SKM-1 treated with dmso at 0.1 percent for 144 hours (cell line): ENCODE measurements around the gene TAX1BP1.

Source experiments
- DNase-seq: peaks from one replicate; lab custom pipeline; 2025; ENCODE audit not compliant: unreplicated experiment; lab: John Stamatoyannopoulos, UW

The TAX1BP1 gene

DNA sequence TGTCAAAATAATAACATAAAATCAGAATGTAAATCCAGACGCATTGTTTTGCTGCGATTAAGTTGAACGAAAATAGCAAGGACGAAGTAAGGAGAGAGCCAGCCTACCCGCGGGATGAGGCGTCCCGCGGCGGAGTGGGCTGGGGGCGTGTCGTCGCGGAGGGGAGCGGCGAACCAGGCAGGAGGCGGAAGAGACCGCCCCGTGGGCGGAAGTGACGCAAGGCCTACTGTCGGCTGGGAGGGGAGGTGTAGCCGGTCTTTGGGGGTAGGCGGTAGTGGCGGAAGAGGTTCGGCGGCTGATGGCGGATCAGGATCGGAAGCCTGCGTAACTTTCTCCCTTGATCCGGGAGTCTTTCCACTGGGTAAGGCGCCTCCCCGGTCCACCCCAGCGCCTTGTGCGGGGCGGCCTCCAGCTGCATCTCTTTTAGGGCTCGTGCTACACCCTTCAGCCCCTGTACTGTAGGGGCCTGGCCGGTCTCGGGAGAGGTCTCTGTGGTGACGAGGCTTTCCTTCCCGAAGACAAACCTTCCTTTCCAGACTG, at the start of gene TAX1BP1:
TSS of gene TAX1BP1 (plus strand) at position 254 of the 540 bp plus-strand sequence. CDS start 8,363 bp downstream, outside the sequence.
- DNase-seq = peak; percentile 92

DNA sequence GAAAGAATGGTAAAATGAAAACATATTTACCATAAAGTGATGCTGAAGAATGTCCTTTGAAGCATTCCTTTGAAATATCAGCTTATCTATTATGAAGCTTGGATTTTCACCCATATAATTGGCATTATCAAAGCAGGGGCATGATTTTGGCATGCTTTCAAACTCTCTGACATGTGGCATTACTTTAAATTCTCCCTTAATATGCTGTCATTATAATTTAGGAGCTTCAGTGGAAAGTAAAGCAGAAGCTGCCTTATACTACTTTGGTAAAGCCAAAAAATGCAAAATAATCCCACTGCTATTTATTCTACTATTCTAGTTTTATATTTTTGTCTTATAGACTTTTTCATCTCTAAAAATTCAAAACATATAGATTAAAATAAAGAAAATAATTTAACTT, 49.3 kb upstream of the TAX1BP1 start:
- no peak for DNase-seq

- peak; percentile 66 for DNase-seq
These were observed 46.2 kb upstream of the TAX1BP1 start for GRCh38 chr7:27693794-27694193.

GRCh38 chr7:27695096-27695495, 44.9 kb upstream of the TAX1BP1 start:
- no peak for DNase-seq

DNA sequence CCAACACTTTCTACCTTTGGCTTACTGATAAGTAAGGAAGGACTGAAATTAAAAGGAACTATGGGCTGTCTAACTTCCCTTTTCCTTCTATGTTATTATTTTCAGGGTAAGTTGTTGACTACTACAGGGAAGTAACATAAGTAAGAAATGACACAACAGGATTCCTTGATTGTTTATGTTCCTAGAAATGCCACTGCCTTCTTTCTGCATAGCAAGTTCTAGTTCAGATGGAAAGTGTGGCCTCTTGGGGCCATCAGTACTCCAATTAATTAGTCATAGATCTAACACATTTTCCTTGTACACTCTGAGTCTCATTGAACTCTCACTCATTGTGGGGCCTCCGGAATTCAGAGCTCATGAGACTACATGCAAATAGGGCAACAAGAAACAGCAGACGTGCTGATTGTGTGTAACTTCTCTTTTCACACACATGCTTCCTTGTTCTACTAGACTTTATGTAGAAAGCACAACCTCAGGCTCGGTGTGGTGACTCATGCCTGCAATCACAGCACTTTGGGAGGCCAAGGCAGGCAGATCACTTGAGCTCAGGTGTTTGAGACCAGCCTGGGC, 42.0 kb upstream of the TAX1BP1 start:
- DNase-seq = peak; percentile 91

DNA sequence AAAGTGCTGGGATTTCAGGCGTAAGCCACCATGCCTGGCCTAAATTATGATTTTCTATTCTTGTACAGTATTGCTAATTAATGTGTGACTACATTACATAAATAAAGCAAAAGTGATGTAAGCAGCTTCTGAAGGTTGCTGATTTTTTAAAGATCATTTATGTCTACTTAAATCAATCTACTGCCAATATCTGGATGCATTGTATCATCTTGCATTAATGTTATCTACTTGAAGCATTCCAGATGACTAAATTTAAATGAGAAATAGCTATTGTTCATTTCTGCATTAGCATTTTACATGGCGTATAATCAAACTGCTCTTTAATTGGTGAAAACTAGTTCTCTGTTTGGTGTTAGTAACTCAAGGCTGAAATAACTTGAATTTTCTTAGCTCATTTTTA, 40.2 kb upstream of the TAX1BP1 start:
- DNase-seq = no peak

DNA sequence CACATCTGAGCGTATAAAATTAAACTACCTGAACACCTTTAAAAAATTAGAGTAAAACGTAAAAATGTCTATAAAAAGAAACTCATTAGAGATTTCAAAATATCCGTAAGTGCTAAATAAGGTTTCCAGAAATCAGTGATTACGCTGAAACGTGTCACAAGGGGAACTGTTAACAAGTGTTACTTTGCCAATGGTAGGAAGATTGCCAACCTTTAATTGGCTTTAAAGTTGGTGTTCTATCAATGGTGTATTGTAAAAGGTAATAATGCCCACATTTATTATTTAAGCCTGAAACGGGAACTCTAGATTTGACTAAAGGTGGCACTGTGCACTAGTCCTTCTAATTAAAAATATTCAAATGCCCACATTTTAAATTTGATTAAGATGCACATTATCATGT, 39.5 kb upstream of the TAX1BP1 start:
- no peak for DNase-seq

DNA sequence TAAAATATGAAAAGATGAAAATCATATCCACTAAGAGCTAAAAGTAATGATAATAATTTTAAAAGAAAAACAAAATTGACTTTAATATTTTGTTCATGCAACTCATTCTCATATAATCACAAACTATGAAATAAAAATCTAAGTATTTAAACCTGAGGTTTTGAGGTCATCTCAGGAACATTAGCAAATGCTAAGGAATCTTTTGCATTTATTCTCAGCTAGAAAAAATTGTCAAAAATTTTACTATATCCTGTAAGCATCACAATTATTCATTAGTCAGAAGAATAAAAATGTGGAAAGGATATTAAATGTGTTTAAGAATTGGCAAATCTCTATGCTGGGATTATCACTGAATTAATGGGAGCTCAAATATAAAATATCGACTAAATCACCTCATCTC, 36.8 kb upstream of the TAX1BP1 start:
- no peak for DNase-seq

DNA sequence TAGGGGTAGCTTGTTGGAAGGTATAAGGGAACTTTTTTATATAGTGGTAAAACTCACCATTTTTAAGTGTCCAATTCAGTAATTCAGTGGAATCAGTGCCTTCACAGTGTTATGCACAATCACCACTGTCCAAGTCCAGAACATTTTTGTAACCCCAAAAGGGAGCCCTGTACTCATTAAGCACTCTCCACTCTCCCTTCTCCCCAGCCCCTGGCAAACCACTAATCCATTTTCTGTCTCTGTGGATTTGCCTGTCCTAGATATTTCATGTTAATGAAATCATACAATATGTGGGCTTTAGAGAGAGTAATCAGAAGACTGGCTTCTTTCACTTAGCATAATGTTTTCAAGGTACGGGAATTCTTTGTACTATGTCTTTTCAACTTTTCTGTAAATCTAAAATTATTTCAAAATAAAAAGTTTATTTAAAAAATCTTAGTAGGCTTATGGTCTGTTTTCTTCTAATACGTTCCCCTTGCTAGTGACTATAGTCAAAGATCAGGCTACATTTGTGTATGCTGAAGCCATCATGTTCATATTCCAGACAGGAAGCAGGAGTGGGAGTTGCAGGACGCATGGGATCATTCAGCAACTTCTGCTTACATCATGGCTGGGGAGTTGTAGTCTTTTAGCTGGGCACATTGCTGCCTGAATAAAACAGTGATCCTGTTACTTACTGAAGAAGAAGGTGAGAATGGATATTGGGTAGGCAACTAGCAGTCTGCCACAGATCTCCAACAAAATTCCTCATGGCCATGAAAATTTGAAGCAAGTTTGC, 35.4 kb upstream of the TAX1BP1 start:
- DNase-seq = no peak

DNA sequence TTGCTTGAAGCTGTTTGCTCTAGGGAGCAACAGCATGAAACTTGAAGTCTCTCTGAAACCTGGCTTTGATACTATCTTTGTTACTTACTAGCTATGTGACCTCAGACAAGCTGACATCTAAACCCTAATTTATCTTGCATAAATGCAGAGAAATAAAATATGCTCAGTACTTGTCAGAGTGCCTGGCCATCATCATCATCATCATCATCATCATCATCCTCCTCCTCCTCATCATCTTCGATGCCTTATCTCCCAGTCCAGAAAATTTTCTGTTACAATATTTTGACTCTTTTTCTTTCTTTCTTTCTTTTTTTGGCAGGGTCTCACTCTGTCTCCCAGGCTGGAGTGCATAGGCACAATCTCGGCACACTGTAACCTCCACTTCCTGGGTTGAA, 34.8 kb upstream of the TAX1BP1 start:
- no peak for DNase-seq

- DNase-seq = no peak
These were observed 31.5 kb upstream of the TAX1BP1 start for GRCh38 chr7:27708485-27708884.

GRCh38 chr7:27709137-27710075, 30.6 kb upstream of the TAX1BP1 start:
- no peak for DNase-seq

DNA sequence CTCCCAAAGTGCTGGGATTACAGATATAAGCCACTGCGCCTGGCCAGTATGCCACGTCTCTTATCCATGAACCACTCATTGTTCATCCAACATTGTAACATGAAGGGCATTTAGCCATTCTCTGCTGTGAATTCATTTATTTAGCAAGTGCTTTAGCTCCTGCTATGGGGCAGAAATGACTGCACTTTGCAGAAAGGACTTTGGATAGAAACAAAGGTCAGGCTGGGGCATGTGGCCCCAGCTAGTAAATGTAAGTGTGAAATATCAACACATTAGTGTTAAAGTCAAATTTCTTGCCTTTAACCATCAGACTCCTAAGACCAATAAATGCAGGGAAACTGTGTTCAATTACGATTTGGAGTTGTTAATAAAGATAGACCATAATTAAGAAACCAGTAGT, 27.7 kb upstream of the TAX1BP1 start:
- DNase-seq = no peak

DNA sequence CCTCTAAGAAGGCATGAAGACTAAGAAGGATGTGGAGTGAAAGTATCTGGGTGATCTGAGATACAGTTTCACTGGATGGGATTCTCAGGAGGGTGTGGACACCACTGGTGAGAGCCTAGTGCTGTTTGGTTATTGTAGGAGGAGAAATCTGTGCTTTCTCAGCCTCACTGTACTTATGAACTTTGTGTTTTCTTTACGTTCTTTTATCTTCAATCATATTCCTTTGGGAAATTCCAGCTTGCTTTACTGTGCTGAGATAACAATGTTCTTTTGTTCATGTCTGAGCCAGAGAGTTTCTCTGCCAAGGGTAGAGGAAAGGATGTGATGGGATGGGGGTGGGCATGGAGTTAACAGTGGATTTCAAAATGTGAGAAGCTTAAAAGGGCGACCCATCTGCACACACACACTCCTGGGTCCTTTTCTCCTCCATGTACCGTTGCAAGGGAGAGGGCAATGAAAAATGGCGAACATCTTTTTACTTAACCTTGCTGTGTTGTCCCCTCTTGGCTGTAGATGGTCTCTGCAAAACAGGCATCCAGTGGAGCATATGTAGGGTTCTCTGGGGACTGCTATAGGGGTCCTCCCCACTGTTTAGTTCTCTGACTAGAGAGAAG, 25.0 kb upstream of the TAX1BP1 start:
- no peak for DNase-seq

GRCh38 chr7:27723085-27723484, 16.9 kb upstream of the TAX1BP1 start:
- DNase-seq = no peak

DNA sequence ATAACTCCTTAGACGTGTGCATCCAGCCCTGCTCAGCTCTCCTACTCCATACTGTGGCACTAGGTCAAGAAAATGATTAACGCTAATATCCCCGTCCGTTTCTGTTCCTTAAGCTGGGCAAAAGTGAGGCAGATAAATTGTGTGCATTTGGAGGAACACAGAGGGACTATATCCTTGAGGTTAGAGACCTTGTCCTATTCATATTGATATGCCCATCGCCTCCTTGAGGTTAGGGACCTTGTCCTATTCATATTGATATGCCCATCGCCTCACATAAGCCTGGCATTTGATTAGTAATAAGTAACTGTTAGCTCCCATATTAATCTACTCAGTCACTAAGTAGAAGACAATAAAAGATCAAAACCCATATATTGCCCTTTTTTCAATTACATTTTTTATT, 12.9 kb upstream of the TAX1BP1 start:
- no peak for DNase-seq

DNA sequence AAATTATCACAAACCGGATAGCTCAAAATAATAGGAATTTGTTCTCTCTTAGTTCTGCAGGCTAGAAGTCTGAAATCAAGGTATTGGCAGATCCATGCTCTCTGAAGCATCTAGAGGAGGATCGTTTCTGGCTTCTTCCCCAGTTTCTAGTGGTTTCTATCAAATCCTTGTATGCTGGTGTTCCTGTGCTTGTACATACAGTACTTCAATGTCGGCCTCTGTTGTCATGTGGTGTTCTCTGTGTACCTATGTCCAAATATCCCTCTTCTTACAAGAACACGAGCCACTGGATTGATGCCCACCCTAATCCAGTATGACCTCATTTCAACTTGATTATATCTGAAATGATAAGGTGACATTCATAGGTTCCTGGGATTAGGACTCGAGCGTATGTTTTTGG, 9.8 kb upstream of the TAX1BP1 start:
- no peak for DNase-seq

DNA sequence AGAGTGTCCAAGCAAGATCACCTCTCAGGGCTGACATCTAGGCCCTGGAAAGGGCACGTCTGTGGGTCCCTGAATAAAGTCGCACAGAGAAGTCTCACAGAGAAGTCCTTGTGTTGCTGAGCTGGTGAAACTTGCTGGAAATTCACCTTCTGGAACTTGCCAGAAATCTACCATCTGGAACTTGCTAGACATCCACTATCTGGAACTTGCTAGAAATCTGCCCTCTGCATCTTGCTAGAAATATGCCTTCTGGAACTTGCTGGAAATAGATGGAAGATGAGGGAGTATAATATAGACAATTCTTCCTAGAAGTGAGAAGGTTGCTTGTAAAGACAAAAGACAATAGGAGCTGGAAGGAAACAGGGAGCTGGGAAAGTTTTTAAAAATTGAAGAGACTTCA, 5.4 kb upstream of the TAX1BP1 start:
- no peak for DNase-seq

GRCh38 chr7:27735165-27735564, 4.8 kb upstream of the TAX1BP1 start:
- DNase-seq = no peak

GRCh38 chr7:27735831-27736230, 4.1 kb upstream of the TAX1BP1 start:
- DNase-seq = no peak

DNA sequence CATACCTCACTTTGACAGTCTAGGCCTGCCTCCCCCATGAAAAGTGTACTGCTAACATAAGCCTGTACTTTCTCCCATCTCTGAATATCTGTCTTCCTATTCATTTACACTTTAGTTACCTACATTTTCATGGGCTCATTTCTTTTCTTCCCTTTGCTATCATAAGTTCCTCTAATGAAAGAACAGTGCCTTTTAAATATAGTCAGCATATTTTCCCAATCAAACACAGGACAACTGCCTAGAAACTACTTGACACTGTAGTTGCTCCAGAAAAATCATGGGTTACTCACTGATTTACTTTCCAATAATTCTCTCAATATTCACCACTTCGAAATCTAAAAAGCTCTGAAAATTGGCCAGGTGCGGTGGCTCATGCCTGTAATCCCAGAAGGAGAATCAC, 2.8 kb upstream of the TAX1BP1 start:
- DNase-seq = no peak
